Esophagus muscularis mucosa (tissue), 3 donors: ENCODE data around the gene SIPA1L3.

Experiments
- EP300 ChIP-seq: sonication (generic); formaldehyde crosslinking; IDR thresholded peaks from one replicate; pipeline ENCODE4 v1.6.1; 2017; ENCODE audit warnings: antibody characterized with exemption
- TF ChIP-seq, protein P1 (sequence below), 3 experiments: fragments of 200-600 bp in 2 of 3; fragments of 450-650 bp in 1 of 3; sonication (generic) in 2 of 3; IDR thresholded peaks; one replicate each; pipeline ENCODE4 v1.5.1; 2017 to 2019; ENCODE audit warnings: antibody characterized with exemption in 3 of 3, mild to moderate bottlenecking in 2 of 3, moderate library complexity in 1 of 3

DNA sequence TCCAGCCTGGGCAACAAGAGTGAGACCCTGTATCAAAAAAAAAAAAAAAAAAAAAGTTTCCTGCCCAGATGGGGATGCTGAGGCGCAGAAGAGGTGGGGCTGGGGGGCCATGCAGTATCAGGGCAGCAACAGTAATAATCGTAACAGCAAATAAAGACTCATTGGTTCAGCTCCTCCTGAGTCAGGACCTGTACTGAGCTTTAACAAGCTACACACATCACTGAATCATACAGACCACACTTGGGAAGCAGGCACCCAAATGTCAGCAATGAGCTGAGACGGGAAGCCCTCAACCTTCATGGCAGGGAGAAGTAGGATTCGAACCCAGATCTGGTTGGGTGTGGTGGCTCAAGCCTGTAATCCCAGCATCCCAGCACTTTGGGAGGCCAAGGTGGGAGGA, 327.6 kb downstream of the SIPA1L3 start:
- TF ChIP-seq, protein P1, sequence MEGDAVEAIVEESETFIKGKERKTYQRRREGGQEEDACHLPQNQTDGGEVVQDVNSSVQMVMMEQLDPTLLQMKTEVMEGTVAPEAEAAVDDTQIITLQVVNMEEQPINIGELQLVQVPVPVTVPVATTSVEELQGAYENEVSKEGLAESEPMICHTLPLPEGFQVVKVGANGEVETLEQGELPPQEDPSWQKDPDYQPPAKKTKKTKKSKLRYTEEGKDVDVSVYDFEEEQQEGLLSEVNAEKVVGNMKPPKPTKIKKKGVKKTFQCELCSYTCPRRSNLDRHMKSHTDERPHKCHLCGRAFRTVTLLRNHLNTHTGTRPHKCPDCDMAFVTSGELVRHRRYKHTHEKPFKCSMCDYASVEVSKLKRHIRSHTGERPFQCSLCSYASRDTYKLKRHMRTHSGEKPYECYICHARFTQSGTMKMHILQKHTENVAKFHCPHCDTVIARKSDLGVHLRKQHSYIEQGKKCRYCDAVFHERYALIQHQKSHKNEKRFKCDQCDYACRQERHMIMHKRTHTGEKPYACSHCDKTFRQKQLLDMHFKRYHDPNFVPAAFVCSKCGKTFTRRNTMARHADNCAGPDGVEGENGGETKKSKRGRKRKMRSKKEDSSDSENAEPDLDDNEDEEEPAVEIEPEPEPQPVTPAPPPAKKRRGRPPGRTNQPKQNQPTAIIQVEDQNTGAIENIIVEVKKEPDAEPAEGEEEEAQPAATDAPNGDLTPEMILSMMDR (IDR thresholded peaks at IDR 0.05) = no peak
- no peak for TF ChIP-seq EP300
